Esophagus muscularis mucosa (tissue), 3 donors: ENCODE measurements around the gene PEAK3.

Source experiments
- POLR2A ChIP-seq: fragments of 450-650 bp; IDR thresholded peaks from one replicate; pipeline ENCODE4 v1.6.1; 2017; ENCODE audit warnings: antibody characterized with exemption, moderate library complexity, mild to moderate bottlenecking, low read depth
- POLR2AphosphoS5 ChIP-seq, 2 donors: sonication (generic); formaldehyde crosslinking; IDR thresholded peaks; one replicate each; pipeline ENCODE4 v1.6.1; 2017; ENCODE audit warnings: antibody characterized with exemption in 2 of 2
- TF ChIP-seq, protein P1 (sequence below), 3 experiments: fragments of 200-600 bp in 2 of 3; fragments of 450-650 bp in 1 of 3; sonication (generic) in 2 of 3; IDR thresholded peaks; one replicate each; pipeline ENCODE4 v1.5.1; 2017 to 2019; ENCODE audit warnings: antibody characterized with exemption in 3 of 3, mild to moderate bottlenecking in 2 of 3, moderate library complexity in 1 of 3

DNA sequence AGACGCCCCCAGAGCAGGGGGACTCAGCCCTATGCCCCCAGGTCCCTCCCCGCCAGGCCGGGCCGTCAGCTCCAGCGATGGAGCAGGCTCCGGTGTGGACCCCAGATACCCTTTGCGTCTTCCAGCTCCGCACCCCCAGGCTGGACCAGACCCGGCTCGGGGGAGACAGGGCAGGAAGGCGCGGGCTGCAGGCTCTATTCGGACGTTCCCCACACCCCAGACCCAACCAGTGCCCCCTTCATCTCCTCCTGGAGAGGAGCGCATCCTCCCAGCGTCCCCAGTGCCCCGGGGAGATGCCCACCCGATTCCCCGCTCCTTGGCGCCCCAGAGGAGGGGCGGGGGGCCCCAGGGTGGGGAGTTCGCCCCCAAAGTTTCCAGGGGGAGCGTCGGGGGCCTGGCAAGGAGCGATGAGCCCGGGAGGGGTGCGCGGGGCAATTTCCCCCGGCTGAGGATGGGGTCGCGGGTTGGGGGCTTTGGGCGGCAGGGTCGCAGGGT lies 25.6 kb upstream of the PEAK3 start:
- TF ChIP-seq, protein P1, sequence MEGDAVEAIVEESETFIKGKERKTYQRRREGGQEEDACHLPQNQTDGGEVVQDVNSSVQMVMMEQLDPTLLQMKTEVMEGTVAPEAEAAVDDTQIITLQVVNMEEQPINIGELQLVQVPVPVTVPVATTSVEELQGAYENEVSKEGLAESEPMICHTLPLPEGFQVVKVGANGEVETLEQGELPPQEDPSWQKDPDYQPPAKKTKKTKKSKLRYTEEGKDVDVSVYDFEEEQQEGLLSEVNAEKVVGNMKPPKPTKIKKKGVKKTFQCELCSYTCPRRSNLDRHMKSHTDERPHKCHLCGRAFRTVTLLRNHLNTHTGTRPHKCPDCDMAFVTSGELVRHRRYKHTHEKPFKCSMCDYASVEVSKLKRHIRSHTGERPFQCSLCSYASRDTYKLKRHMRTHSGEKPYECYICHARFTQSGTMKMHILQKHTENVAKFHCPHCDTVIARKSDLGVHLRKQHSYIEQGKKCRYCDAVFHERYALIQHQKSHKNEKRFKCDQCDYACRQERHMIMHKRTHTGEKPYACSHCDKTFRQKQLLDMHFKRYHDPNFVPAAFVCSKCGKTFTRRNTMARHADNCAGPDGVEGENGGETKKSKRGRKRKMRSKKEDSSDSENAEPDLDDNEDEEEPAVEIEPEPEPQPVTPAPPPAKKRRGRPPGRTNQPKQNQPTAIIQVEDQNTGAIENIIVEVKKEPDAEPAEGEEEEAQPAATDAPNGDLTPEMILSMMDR (IDR thresholded peaks at IDR 0.05), result no peak
- TF ChIP-seq POLR2A (no peak), POLR2AphosphoS5 (IDR thresholded peaks at IDR 0.05) (no peak)
